Prostate gland (tissue), 2 donors: ENCODE data around the gene CNTNAP2.

Source experiments
- POLR2A ChIP-seq: fragments of 450-650 bp; IDR thresholded peaks from one replicate; pipeline ENCODE4 v1.6.1; 2016; ENCODE audit warnings: antibody characterized with exemption, mild to moderate bottlenecking
- POLR2AphosphoS5 ChIP-seq: sonication (generic); formaldehyde crosslinking; IDR thresholded peaks from one replicate; pipeline ENCODE4 v1.6.1; 2017; ENCODE audit warnings: antibody characterized with exemption
- TF ChIP-seq, protein P1 (sequence below), 4 experiments: fragments of 200-600 bp in 2 of 4; fragments of 450-650 bp in 2 of 4; sonication (generic) in 2 of 4; IDR thresholded peaks; 1 replicate in 3 of 4; 2 replicates in 1 of 4; pipeline ENCODE4 v1.5.1; 2016 to 2019; ENCODE audit warnings: antibody characterized with exemption in 4 of 4, mild to moderate bottlenecking in 2 of 4, moderate library complexity in 2 of 4

- TF ChIP-seq POLR2A (no peak), POLR2AphosphoS5 (no peak)
- TF ChIP-seq, protein P1, sequence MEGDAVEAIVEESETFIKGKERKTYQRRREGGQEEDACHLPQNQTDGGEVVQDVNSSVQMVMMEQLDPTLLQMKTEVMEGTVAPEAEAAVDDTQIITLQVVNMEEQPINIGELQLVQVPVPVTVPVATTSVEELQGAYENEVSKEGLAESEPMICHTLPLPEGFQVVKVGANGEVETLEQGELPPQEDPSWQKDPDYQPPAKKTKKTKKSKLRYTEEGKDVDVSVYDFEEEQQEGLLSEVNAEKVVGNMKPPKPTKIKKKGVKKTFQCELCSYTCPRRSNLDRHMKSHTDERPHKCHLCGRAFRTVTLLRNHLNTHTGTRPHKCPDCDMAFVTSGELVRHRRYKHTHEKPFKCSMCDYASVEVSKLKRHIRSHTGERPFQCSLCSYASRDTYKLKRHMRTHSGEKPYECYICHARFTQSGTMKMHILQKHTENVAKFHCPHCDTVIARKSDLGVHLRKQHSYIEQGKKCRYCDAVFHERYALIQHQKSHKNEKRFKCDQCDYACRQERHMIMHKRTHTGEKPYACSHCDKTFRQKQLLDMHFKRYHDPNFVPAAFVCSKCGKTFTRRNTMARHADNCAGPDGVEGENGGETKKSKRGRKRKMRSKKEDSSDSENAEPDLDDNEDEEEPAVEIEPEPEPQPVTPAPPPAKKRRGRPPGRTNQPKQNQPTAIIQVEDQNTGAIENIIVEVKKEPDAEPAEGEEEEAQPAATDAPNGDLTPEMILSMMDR (IDR thresholded peaks at IDR 0.05), result no peak
These were observed 778.3 kb downstream of the CNTNAP2 start for GRCh38 chr7:146894927-146895326.
